ENCODE measurements around the gene IL3.

DNA sequence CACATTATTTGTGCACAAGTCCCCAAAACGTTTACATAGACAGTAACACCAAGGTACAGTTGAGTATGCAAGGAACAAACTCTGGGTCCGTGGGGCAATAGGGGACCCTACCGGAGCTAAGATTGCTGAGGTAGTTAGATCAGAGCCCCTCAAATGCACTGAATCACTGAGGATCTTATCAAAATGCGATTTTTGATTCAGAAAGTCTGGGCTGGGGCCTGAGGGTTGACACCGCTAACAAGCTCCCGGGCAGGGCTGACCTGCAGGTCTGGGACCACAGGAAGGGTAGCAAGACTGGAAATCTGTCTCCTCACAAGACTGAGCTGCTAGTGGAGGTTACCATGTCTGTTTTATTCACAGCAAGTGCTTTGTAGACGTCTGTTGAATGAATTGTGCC lies 1.8 kb upstream of the IL3 start:
- no peak for TF ChIP-seq POLR2A (IDR thresholded peaks at IDR 0.05)
- TF ChIP-seq, protein P1, sequence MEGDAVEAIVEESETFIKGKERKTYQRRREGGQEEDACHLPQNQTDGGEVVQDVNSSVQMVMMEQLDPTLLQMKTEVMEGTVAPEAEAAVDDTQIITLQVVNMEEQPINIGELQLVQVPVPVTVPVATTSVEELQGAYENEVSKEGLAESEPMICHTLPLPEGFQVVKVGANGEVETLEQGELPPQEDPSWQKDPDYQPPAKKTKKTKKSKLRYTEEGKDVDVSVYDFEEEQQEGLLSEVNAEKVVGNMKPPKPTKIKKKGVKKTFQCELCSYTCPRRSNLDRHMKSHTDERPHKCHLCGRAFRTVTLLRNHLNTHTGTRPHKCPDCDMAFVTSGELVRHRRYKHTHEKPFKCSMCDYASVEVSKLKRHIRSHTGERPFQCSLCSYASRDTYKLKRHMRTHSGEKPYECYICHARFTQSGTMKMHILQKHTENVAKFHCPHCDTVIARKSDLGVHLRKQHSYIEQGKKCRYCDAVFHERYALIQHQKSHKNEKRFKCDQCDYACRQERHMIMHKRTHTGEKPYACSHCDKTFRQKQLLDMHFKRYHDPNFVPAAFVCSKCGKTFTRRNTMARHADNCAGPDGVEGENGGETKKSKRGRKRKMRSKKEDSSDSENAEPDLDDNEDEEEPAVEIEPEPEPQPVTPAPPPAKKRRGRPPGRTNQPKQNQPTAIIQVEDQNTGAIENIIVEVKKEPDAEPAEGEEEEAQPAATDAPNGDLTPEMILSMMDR (IDR thresholded peaks at IDR 0.05): no peak

All from vagina (tissue), 2 donors.